C4-2B (cell line): Measurements from ENCODE around the gene KCNJ9.

Experiments
- CTCF ChIP-seq: fragments of 450-650 bp; conservative IDR thresholded peaks from 2 replicates; pipeline ENCODE4 v1.5.1; 2017; ENCODE audit warnings: mild to moderate bottlenecking
- ZFX ChIP-seq: fragments of 450-650 bp; IDR thresholded peaks from 2 replicates; pipeline ENCODE4 v1.6.1; 2017

DNA sequence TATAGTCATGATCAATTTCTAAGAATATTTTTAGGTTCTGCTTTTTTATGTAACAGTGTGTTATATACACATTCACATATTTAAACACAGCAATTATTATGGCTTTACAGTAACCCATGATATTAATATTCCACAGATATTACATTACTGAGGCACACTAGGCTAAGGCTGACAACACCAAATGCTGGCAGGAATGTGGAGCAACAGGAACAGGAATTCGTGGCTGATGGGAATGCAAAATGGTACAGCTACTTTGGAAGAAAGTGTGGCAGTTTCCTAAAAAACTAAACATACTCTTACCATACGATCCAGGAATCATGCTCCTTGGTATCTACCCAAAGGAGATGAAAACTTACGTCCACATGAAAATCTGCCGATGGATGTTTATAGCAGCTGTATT lies 1.9 kb upstream of the KCNJ9 start:
- TF ChIP-seq CTCF: no peak
- TF ChIP-seq ZFX: no peak
